ENCODE measurements around the gene NUP205.

The NUP205 gene

GRCh38 chr7:135557455-135558336 is at the start of gene NUP205:
TSS of gene NUP205 (plus strand) at chr7:135557917. CDS start at chr7:135557945, 28 bp downstream.
- DNase-seq, result peak in 57 of 58 donors; percentile 30 to 87 (median 65)

GRCh38 chr7:135508883-135509588 is 48.7 kb upstream of the NUP205 start:
- DNase-seq, result peak in 29 of 58 donors; percentile 14 to 63 (median 32)

GRCh38 chr7:135509589-135509838 is 48.2 kb upstream of the NUP205 start:
- peak in 1 of 58 donors; percentile 80 for DNase-seq

GRCh38 chr7:135509839-135510591 is 47.7 kb upstream of the NUP205 start, which contains the start of gene CNOT4:
TSS of gene CNOT4 (minus strand) at chr7:135510102. CDS start at chr7:135438331, 71,771 bp downstream.
- peak; percentile 63 to 98 (median 96) for DNase-seq

- DNase-seq, result peak in 21 of 58 donors; percentile 0 to 64 (median 23)
Observed at GRCh38 chr7:135510592-135511183, 47.0 kb upstream of the NUP205 start.

GRCh38 chr7:135512135-135512887 is 45.4 kb upstream of the NUP205 start:
- DNase-seq, result peak in 8 of 58 donors; percentile 1 to 50 (median 10)

- DNase-seq, result no peak
Observed at GRCh38 chr7:135514856-135515255, 42.9 kb upstream of the NUP205 start.

- no peak for DNase-seq
Observed at GRCh38 chr7:135517060-135517459, 40.7 kb upstream of the NUP205 start.

GRCh38 chr7:135518748-135519147 is 39.0 kb upstream of the NUP205 start:
- DNase-seq, result no peak

- no peak for DNase-seq
Observed at GRCh38 chr7:135519233-135519688, 38.5 kb upstream of the NUP205 start.

- no peak for DNase-seq
Observed at GRCh38 chr7:135519871-135520270, 37.8 kb upstream of the NUP205 start.

GRCh38 chr7:135522509-135522908 is 35.2 kb upstream of the NUP205 start:
- no peak for DNase-seq

GRCh38 chr7:135523146-135523545 is 34.6 kb upstream of the NUP205 start:
- no peak for DNase-seq

- DNase-seq, result no peak
Observed at GRCh38 chr7:135525426-135525825, 32.3 kb upstream of the NUP205 start.

- DNase-seq, result no peak
Observed at GRCh38 chr7:135527025-135527424, 30.7 kb upstream of the NUP205 start.

GRCh38 chr7:135536150-135536549 is 21.6 kb upstream of the NUP205 start:
- DNase-seq, result no peak

GRCh38 chr7:135537453-135537852 is 20.3 kb upstream of the NUP205 start:
- DNase-seq, result no peak

GRCh38 chr7:135537905-135538304 is 19.8 kb upstream of the NUP205 start:
- DNase-seq, result no peak

- no peak for DNase-seq
Observed at GRCh38 chr7:135538376-135538775, 19.3 kb upstream of the NUP205 start.

GRCh38 chr7:135539629-135540028 is 18.1 kb upstream of the NUP205 start:
- DNase-seq, result no peak
